Memory B cell (primary cell): Measurements from ENCODE around the gene C2orf49.
"Not testable (repeated sequence)": the region's sequence is repeated elsewhere in the genome, so short reads cannot be mapped to it uniquely, and the experiment has no call there.

ENCODE experiments used
- ATAC-seq: fragments of 150-1000 bp; cut with Tn5 transposase; 2 replicates; pipeline ENCODE4 v1.10.0; 2021; ENCODE audit warnings: low read depth, mild to moderate bottlenecking, moderate library complexity
- DNase-seq, 2 donors: peaks; one replicate each; pipeline ENCODE4 v3.0.0; 2022; ENCODE audit warnings: low spot score in 2 of 2
- H3K27ac Mint-ChIP-seq: one replicate; pipeline ENCODE4 v1.8.0; 2022; ENCODE audit warnings: mild to moderate bottlenecking, moderate library complexity, mixed read lengths
- H3K27me3 Mint-ChIP-seq: one replicate; pipeline ENCODE4 v1.8.0; 2022; ENCODE audit warnings: mixed read lengths
- H3K36me3 Mint-ChIP-seq: one replicate; pipeline ENCODE4 v1.8.0; 2022; ENCODE audit warnings: mild to moderate bottlenecking, mixed read lengths
- H3K4me1 Mint-ChIP-seq: one replicate; pipeline ENCODE4 v1.8.0; 2022; ENCODE audit warnings: mixed read lengths
- H3K4me3 Mint-ChIP-seq: one replicate; pipeline ENCODE4 v1.8.0; 2022; ENCODE audit warnings: mild to moderate bottlenecking, moderate library complexity, mixed read lengths
- H3K9me3 Mint-ChIP-seq: one replicate; pipeline ENCODE4 v1.8.0; 2022; ENCODE audit warnings: mixed read lengths

Gene C2orf49

GRCh38 chr2:105307962-105308361, 29.4 kb upstream of the C2orf49 start:
- H3K27ac Mint-ChIP-seq = no peak overlapping the region
- no peaks in the 10 kb centered on the region for H3K27me3 Mint-ChIP-seq
- DNase-seq (no peak), ATAC-seq (no peak)
- H3K9me3 Mint-ChIP-seq = peaks cover 1% of the 10 kb centered on the region
- H3K4me3 Mint-ChIP-seq = no peak overlapping the region
- H3K4me1 Mint-ChIP-seq = peaks cover 12% of the 10 kb centered on the region
- H3K36me3 Mint-ChIP-seq = peaks cover 24% of the 10 kb centered on the region

- Mint-ChIP-seq H3K27ac (no peak overlapping the region), H3K27me3 (no peaks in the 10 kb centered on the region), H3K9me3 (peaks cover 1% of the 10 kb centered on the region), H3K4me3 (no peak overlapping the region), H3K36me3 (peaks cover 24% of the 10 kb centered on the region), H3K4me1 (peaks cover 10% of the 10 kb centered on the region)
- ATAC-seq (no peak), DNase-seq (no peak)
Measured at GRCh38 chr2:105308382-105309146, 28.8 kb upstream of the C2orf49 start.

- peaks cover 11% of the 10 kb centered on the region for H3K4me1 Mint-ChIP-seq
- peaks cover 1% of the 10 kb centered on the region for H3K9me3 Mint-ChIP-seq
- H3K27ac Mint-ChIP-seq = no peak overlapping the region
- H3K27me3 Mint-ChIP-seq = no peaks in the 10 kb centered on the region
- no peak overlapping the region for H3K4me3 Mint-ChIP-seq
- peaks cover 23% of the 10 kb centered on the region for H3K36me3 Mint-ChIP-seq
- no peak for DNase-seq
- peak; percentile 47 for ATAC-seq
Measured at GRCh38 chr2:105309147-105309545, 28.2 kb upstream of the C2orf49 start.

GRCh38 chr2:105313877-105314276, 23.5 kb upstream of the C2orf49 start:
- no peak for DNase-seq
- H3K4me3 Mint-ChIP-seq = no peak overlapping the region
- H3K27ac Mint-ChIP-seq = peak overlapping the region; percentile 4
- H3K4me1 Mint-ChIP-seq = peaks cover 16% of the 10 kb centered on the region
- ATAC-seq = peak; percentile 88
- peaks cover 10% of the 10 kb centered on the region for H3K36me3 Mint-ChIP-seq
- no peaks in the 10 kb centered on the region for H3K27me3 Mint-ChIP-seq
- H3K9me3 Mint-ChIP-seq = peaks cover 1% of the 10 kb centered on the region

GRCh38 chr2:105315314-105315713, 22.0 kb upstream of the C2orf49 start:
- peaks cover 21% of the 10 kb centered on the region for H3K4me1 Mint-ChIP-seq
- peaks cover 8% of the 10 kb centered on the region for H3K36me3 Mint-ChIP-seq
- peaks cover under 1% of the 10 kb centered on the region for H3K9me3 Mint-ChIP-seq
- DNase-seq (no peak), ATAC-seq (no peak)
- no peak overlapping the region for H3K27ac Mint-ChIP-seq
- H3K27me3 Mint-ChIP-seq = no peaks in the 10 kb centered on the region
- H3K4me3 Mint-ChIP-seq = no peak overlapping the region

- H3K27ac Mint-ChIP-seq = no peak overlapping the region
Measured at GRCh38 chr2:105317937-105318336, 19.4 kb upstream of the C2orf49 start.

GRCh38 chr2:105320651-105321215, 16.6 kb upstream of the C2orf49 start:
- no peak overlapping the region for H3K27ac Mint-ChIP-seq
- H3K4me3 Mint-ChIP-seq = no peak overlapping the region
- H3K27me3 Mint-ChIP-seq = no peaks in the 10 kb centered on the region
- no peaks in the 10 kb centered on the region for H3K9me3 Mint-ChIP-seq
- peaks cover 10% of the 10 kb centered on the region for H3K36me3 Mint-ChIP-seq
- ATAC-seq = no peak
- H3K4me1 Mint-ChIP-seq = peaks cover 26% of the 10 kb centered on the region
- DNase-seq = no peak

More at GRCh38 chr2:105317937-105318336, 19.4 kb upstream of the C2orf49 start:
- Mint-ChIP-seq H3K9me3 (no peaks in the 10 kb centered on the region), H3K27me3 (no peaks in the 10 kb centered on the region), H3K4me3 (no peak overlapping the region), H3K4me1 (peaks cover 25% of the 10 kb centered on the region), H3K36me3 (peaks cover 8% of the 10 kb centered on the region)
- ATAC-seq (no peak), DNase-seq (no peak)

- Mint-ChIP-seq H3K36me3 (peaks cover 10% of the 10 kb centered on the region), H3K4me1 (peaks cover 28% of the 10 kb centered on the region), H3K27ac (no peak overlapping the region), H3K27me3 (no peaks in the 10 kb centered on the region), H3K4me3 (no peak overlapping the region), H3K9me3 (no peaks in the 10 kb centered on the region)
- DNase-seq = no peak
- ATAC-seq = no peak
Measured at GRCh38 chr2:105321875-105322646, 15.3 kb upstream of the C2orf49 start.

- no peak for ATAC-seq
- H3K27me3 Mint-ChIP-seq = no peaks in the 10 kb centered on the region
- no peak for DNase-seq
- peaks cover 6% of the 10 kb centered on the region for H3K36me3 Mint-ChIP-seq
- peaks cover 30% of the 10 kb centered on the region for H3K4me1 Mint-ChIP-seq
- H3K9me3 Mint-ChIP-seq = no peaks in the 10 kb centered on the region
- no peak overlapping the region for H3K4me3 Mint-ChIP-seq
- H3K27ac Mint-ChIP-seq = peak overlapping the region; percentile 54
Measured at GRCh38 chr2:105323111-105323510, 14.2 kb upstream of the C2orf49 start.

GRCh38 chr2:105324101-105324500, 13.2 kb upstream of the C2orf49 start:
- Mint-ChIP-seq H3K9me3 (no peaks in the 10 kb centered on the region), H3K27ac (peak overlapping the region; percentile 12)

GRCh38 chr2:105324732-105325131, 12.6 kb upstream of the C2orf49 start:
- H3K27me3 Mint-ChIP-seq = no peaks in the 10 kb centered on the region
- DNase-seq = no peak
- H3K4me1 Mint-ChIP-seq = peaks cover 38% of the 10 kb centered on the region

More at GRCh38 chr2:105324101-105324500, 13.2 kb upstream of the C2orf49 start:
- Mint-ChIP-seq H3K27me3 (no peaks in the 10 kb centered on the region), H3K4me3 (no peak overlapping the region), H3K36me3 (peaks cover 6% of the 10 kb centered on the region), H3K4me1 (peaks cover 36% of the 10 kb centered on the region)
- no peak for DNase-seq
- ATAC-seq = no peak

GRCh38 chr2:105325389-105325963, 11.9 kb upstream of the C2orf49 start:
- H3K4me3 Mint-ChIP-seq = no peak overlapping the region
- H3K27ac Mint-ChIP-seq = no peak overlapping the region
- peaks cover 38% of the 10 kb centered on the region for H3K4me1 Mint-ChIP-seq
- H3K9me3 Mint-ChIP-seq = no peaks in the 10 kb centered on the region
- H3K27me3 Mint-ChIP-seq = no peaks in the 10 kb centered on the region
- no peak for DNase-seq
- ATAC-seq = no peak
- peaks cover 6% of the 10 kb centered on the region for H3K36me3 Mint-ChIP-seq

More at GRCh38 chr2:105324732-105325131, 12.6 kb upstream of the C2orf49 start:
- Mint-ChIP-seq H3K36me3 (peaks cover 6% of the 10 kb centered on the region), H3K9me3 (no peaks in the 10 kb centered on the region), H3K27ac (no peak overlapping the region), H3K4me3 (no peak overlapping the region)
- ATAC-seq = no peak

GRCh38 chr2:105327271-105327670, 10.1 kb upstream of the C2orf49 start:
- H3K9me3 Mint-ChIP-seq, H3K36me3 Mint-ChIP-seq, H3K27me3 Mint-ChIP-seq, DNase-seq, H3K4me3 Mint-ChIP-seq, ATAC-seq: not testable (repeated sequence)
- H3K27ac Mint-ChIP-seq = peak overlapping the region; percentile 79
- H3K4me1 Mint-ChIP-seq = peaks cover 40% of the 10 kb centered on the region

- Mint-ChIP-seq H3K27ac (peak overlapping the region; percentile 79), H3K4me1 (peaks cover 38% of the 10 kb centered on the region)
Measured at GRCh38 chr2:105327690-105328089, 9.7 kb upstream of the C2orf49 start.

More at GRCh38 chr2:105327690-105328089, 9.7 kb upstream of the C2orf49 start:
- Mint-ChIP-seq H3K36me3 (peaks cover 5% of the 10 kb centered on the region), H3K4me3 (peak overlapping the region; percentile 87), H3K9me3 (no peaks in the 10 kb centered on the region), H3K27me3 (no peaks in the 10 kb centered on the region)
- no peak for ATAC-seq
- DNase-seq = no peak
